ENCODE measurements around the gene ANKS1B. TPM values are rescaled to one million over a fixed set of nuclear protein-coding genes. Genes with fewer than 3 reads are reported as not detected.

ANKS1B gene
- total and polyA plus RNA-seq, 10 of the 15 experiments (the other 5 are each of a cell fraction or from before 2014, with no cell fraction given): 0.16 to 1.3 (median 0.82) TPM; not detected in 7

DNA sequence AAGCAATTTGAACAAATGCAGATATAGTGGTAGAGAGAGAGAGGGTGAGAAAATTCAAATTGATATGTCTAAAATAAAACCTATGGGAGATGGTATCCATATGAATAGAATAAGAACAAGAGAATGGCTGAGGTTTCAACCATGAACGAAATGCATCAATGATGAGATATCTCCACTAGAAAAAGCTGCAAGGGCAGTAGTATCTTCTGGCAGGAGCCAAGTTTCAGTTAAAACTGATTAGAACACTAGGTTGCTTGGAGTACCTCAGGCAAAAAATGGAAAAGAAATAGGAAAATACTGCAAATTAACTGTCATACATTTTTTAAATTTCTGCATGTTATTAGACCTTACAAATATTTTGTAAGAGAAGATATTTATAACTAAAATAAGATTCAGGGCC lies 151.3 kb downstream of the ANKS1B start (continued):
- TF ChIP-seq, protein P1, sequence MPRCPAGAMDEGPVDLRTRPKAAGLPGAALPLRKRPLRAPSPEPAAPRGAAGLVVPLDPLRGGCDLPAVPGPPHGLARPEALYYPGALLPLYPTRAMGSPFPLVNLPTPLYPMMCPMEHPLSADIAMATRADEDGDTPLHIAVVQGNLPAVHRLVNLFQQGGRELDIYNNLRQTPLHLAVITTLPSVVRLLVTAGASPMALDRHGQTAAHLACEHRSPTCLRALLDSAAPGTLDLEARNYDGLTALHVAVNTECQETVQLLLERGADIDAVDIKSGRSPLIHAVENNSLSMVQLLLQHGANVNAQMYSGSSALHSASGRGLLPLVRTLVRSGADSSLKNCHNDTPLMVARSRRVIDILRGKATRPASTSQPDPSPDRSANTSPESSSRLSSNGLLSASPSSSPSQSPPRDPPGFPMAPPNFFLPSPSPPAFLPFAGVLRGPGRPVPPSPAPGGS (IDR thresholded peaks at IDR 0.05; ENCODE audit: borderline replicate concordance, insufficient read depth, low read depth, low read length, poor library complexity, severe bottlenecking): no peak
- no peak for TF ChIP-seq ZZZ3 (IDR thresholded peaks at IDR 0.05; ENCODE audit: control insufficient read depth, insufficient read length, low read depth)
- TF ChIP-seq, protein P2, sequence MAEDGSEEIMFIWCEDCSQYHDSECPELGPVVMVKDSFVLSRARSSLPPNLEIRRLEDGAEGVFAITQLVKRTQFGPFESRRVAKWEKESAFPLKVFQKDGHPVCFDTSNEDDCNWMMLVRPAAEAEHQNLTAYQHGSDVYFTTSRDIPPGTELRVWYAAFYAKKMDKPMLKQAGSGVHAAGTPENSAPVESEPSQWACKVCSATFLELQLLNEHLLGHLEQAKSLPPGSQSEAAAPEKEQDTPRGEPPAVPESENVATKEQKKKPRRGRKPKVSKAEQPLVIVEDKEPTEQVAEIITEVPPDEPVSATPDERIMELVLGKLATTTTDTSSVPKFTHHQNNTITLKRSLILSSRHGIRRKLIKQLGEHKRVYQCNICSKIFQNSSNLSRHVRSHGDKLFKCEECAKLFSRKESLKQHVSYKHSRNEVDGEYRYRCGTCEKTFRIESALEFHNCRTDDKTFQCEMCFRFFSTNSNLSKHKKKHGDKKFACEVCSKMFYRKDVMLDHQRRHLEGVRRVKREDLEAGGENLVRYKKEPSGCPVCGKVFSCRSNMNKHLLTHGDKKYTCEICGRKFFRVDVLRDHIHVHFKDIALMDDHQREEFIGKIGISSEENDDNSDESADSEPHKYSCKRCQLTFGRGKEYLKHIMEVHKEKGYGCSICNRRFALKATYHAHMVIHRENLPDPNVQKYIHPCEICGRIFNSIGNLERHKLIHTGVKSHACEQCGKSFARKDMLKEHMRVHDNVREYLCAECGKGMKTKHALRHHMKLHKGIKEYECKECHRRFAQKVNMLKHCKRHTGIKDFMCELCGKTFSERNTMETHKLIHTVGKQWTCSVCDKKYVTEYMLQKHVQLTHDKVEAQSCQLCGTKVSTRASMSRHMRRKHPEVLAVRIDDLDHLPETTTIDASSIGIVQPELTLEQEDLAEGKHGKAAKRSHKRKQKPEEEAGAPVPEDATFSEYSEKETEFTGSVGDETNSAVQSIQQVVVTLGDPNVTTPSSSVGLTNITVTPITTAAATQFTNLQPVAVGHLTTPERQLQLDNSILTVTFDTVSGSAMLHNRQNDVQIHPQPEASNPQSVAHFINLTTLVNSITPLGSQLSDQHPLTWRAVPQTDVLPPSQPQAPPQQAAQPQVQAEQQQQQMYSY (CRISPR knock-in tag; IDR thresholded peaks at IDR 0.05): no peak

DNA sequence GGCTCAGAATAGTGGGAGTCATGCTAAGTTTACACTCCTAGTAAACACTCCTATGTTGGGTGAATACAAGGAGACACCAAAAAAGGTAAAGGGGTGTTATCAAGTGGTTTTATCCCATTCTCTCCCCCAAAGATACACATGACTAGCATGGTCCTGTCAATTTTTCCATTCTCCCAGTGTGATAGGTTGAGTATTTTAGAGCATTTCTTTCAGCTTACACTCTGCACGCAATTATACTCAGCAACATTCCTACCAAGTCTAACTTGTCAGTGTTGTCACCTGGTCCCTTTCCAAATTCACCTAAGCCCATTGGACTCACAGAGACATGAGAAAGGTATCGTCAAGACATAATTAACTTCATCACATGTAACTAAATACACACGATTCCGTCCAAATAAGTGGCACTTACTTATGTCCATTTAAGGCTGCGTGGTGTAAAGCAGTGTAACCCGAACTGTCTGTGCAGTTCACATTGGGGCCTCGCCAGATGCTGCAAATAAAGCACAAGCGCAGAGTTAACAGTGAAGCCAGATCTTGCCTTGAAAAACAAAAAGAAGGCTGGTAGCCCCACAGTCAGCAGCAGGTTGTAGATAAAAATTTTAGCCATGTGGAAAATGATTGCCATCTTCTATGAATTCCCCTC lies 159.7 kb downstream of the ANKS1B start:
- no peak overlapping the region for H3K4me2 ChIP-seq (ENCODE audit: control insufficient read depth, insufficient read depth)
- H3K79me2 ChIP-seq (ENCODE audit: control insufficient read depth, insufficient read depth, low read length): no peaks in the 10 kb centered on the region
- no TSS peak for BruUV-seq (replicated peaks)
- H3K36me3 ChIP-seq (ENCODE audit: control insufficient read depth in 2 of 2, insufficient read depth in 2 of 2, low read length in 1 of 2): no peaks in the 10 kb centered on the region
- H3K9ac ChIP-seq (ENCODE audit: control insufficient read depth, insufficient read depth, low read length): no peak overlapping the region
- 50% methylated on average over 8 of the region's 8 CpGs for WGBS (ENCODE audit: insufficient coverage, insufficient replicate concordance, low lambda C conversion rate, missing lambda C conversion rate)
- no peak for FAIRE-seq
- intact Hi-C loops (cut with micrococcal nuclease; ENCODE audit: unreplicated experiment) (no loop called here), in situ Hi-C loops (cut with MboI) (no loop called here)
- SMC1A ChIA-PET (ENCODE audit: uncharacterized antibody, unreplicated experiment): no interaction called here
- POLR2A ChIA-PET: no interaction called here
- no peaks in the 10 kb centered on the region for H3K4me1 ChIP-seq (ENCODE audit: control insufficient read depth, insufficient read depth, low read length)
- no peaks in the 10 kb centered on the region for H3K9me3 ChIP-seq (replicated peaks; ENCODE audit: control insufficient read depth, insufficient read depth, low read length)
- CTCF ChIA-PET: interaction anchor here (0.7 kb wide), 1 partner anchor 33 kb away, joined by 4 read pairs; no protein-coding TSS in a partner anchor
- no peak overlapping the region for H3K27ac ChIP-seq (ENCODE audit: control insufficient read depth, insufficient read depth)
- no peak overlapping the region for H2AFZ ChIP-seq (ENCODE audit: control insufficient read depth, low read depth, low read length)
- no peak for ATAC-seq
- H3K4me3 ChIP-seq: no peak overlapping the region
- no peaks in the 10 kb centered on the region for H3K27me3 ChIP-seq (replicated peaks in 1 of 2; ENCODE audit: control insufficient read depth in 2 of 2, insufficient read depth in 2 of 2, low read length in 1 of 2)
- no peaks in the 10 kb centered on the region for H4K20me1 ChIP-seq (ENCODE audit: control insufficient read depth, insufficient read depth)
- RAD21 ChIA-PET (ENCODE audit: unreplicated experiment): no interaction called here
- DNase-seq (ENCODE audit: low read depth, low spot score): no peak
- no peak for TF ChIP-seq MEF2A (IDR thresholded peaks at IDR 0.05; ENCODE audit: insufficient read depth, low read depth, low read length)
- TF ChIP-seq CEBPB (IDR thresholded peaks at IDR 0.05; ENCODE audit: borderline replicate concordance in 1 of 2, low read depth in 2 of 2, low read length in 2 of 2): no peak
- no peak for TF ChIP-seq ETV6 (conservative IDR thresholded peaks at IDR 0.05 in 1 of 2, IDR thresholded peaks at IDR 0.05 in 1 of 2; ENCODE audit: borderline replicate concordance in 1 of 2, low read depth in 1 of 2)
- no peak for TF ChIP-seq SMC3 (IDR thresholded peaks at IDR 0.05; ENCODE audit: borderline replicate concordance, low read length)
- TF ChIP-seq, protein P3, sequence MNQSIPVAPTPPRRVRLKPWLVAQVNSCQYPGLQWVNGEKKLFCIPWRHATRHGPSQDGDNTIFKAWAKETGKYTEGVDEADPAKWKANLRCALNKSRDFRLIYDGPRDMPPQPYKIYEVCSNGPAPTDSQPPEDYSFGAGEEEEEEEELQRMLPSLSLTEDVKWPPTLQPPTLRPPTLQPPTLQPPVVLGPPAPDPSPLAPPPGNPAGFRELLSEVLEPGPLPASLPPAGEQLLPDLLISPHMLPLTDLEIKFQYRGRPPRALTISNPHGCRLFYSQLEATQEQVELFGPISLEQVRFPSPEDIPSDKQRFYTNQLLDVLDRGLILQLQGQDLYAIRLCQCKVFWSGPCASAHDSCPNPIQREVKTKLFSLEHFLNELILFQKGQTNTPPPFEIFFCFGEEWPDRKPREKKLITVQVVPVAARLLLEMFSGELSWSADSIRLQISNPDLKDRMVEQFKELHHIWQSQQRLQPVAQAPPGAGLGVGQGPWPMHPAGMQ (IDR thresholded peaks at IDR 0.05; ENCODE audit: borderline replicate concordance): no peak
- TF ChIP-seq, protein P4, sequence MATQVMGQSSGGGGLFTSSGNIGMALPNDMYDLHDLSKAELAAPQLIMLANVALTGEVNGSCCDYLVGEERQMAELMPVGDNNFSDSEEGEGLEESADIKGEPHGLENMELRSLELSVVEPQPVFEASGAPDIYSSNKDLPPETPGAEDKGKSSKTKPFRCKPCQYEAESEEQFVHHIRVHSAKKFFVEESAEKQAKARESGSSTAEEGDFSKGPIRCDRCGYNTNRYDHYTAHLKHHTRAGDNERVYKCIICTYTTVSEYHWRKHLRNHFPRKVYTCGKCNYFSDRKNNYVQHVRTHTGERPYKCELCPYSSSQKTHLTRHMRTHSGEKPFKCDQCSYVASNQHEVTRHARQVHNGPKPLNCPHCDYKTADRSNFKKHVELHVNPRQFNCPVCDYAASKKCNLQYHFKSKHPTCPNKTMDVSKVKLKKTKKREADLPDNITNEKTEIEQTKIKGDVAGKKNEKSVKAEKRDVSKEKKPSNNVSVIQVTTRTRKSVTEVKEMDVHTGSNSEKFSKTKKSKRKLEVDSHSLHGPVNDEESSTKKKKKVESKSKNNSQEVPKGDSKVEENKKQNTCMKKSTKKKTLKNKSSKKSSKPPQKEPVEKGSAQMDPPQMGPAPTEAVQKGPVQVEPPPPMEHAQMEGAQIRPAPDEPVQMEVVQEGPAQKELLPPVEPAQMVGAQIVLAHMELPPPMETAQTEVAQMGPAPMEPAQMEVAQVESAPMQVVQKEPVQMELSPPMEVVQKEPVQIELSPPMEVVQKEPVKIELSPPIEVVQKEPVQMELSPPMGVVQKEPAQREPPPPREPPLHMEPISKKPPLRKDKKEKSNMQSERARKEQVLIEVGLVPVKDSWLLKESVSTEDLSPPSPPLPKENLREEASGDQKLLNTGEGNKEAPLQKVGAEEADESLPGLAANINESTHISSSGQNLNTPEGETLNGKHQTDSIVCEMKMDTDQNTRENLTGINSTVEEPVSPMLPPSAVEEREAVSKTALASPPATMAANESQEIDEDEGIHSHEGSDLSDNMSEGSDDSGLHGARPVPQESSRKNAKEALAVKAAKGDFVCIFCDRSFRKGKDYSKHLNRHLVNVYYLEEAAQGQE (IDR thresholded peaks at IDR 0.05; ENCODE audit: low read depth, low read length): no peak
- TF ChIP-seq CHD4 (IDR thresholded peaks at IDR 0.05): no peak
